ENCODE results near the gene CDIP1. TPM values are rescaled to one million over a fixed set of nuclear protein-coding genes. Genes with fewer than 3 reads are reported as not detected.

The CDIP1 gene
- total RNA-seq, 3 donors from 2014 or later, result 16.9 to 23.5 (median 19.6) TPM

- H3K36me3 ChIP-seq (ENCODE audit: low read depth), result no peaks in the 10 kb centered on the region
- DNase-seq, result no peak
- H3K4me1 ChIP-seq (ENCODE audit: low read depth), result no peaks in the 10 kb centered on the region
- H3K9me3 ChIP-seq, result no peaks in the 10 kb centered on the region
- H3K4me3 ChIP-seq, result no peak overlapping the region
- intact Hi-C loops (cut with DNase I, micrococcal nuclease), result no loop called here
- no peak for TF ChIP-seq CTCF (IDR thresholded peaks at IDR 0.05)
- ATAC-seq, result no peak
These were observed 14.0 kb upstream of the CDIP1 start for GRCh38 chr16:4552541-4552940.

DNA sequence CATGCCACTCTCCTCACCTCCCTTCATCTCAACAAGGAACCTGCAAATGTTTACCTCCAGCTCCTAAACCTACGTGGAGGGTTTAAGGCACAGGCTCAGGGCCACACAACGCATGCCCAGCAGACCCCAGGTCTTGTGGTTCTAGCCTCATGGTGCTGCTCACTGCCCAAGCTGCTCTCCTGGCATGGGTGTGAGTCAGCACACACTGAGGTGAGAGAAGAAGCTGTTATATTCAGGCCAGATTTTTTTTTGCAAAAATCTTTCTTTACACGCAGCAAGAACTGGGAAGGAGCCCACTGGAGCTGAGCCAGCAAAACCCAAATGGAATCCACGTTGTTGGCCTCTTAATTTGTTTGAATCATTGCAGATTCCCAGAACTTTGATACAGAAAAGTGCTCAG, 12.0 kb upstream of the CDIP1 start:
- ATAC-seq (no peak), DNase-seq (no peak)
- Histone ChIP-seq H3K4me1 (ENCODE audit: low read depth) (no peaks in the 10 kb centered on the region), H3K4me3 (no peak overlapping the region), H3K9me3 (no peaks in the 10 kb centered on the region), H3K36me3 (ENCODE audit: low read depth) (no peaks in the 10 kb centered on the region)
- no peak for TF ChIP-seq CTCF (IDR thresholded peaks at IDR 0.05)
- intact Hi-C loops (cut with DNase I, micrococcal nuclease), result no loop called here

GRCh38 chr16:4548124-4548523, 9.6 kb upstream of the CDIP1 start:
- H3K9me3 ChIP-seq, result no peaks in the 10 kb centered on the region
- H3K36me3 ChIP-seq (ENCODE audit: low read depth), result no peaks in the 10 kb centered on the region
- ATAC-seq (no peak), DNase-seq (no peak)
- no peak for TF ChIP-seq CTCF (IDR thresholded peaks at IDR 0.05)
- intact Hi-C loops (cut with DNase I, micrococcal nuclease), result loop anchor here in 1 of 2 donors (5.0 kb wide), 1 partner anchor 41 kb away; no protein-coding TSS in a partner anchor
- H3K4me3 ChIP-seq, result no peak overlapping the region
- no peaks in the 10 kb centered on the region for H3K4me1 ChIP-seq (ENCODE audit: low read depth)

- TF ChIP-seq CTCF (IDR thresholded peaks at IDR 0.05), result no peak
- ATAC-seq (no peak), DNase-seq (no peak)
- peaks cover 9% of the 10 kb centered on the region for H3K9me3 ChIP-seq
- no peak overlapping the region for H3K4me3 ChIP-seq
- H3K4me1 ChIP-seq (ENCODE audit: low read depth), result no peaks in the 10 kb centered on the region
- no peaks in the 10 kb centered on the region for H3K36me3 ChIP-seq (ENCODE audit: low read depth)
- intact Hi-C loops (cut with DNase I, micrococcal nuclease), result no loop called here
These were observed 5.9 kb upstream of the CDIP1 start for GRCh38 chr16:4544473-4544872.

- intact Hi-C loops (cut with DNase I, micrococcal nuclease), result no loop called here
- no peak for TF ChIP-seq CTCF (IDR thresholded peaks at IDR 0.05)
- DNase-seq (no peak), ATAC-seq (no peak)
- H3K9me3 ChIP-seq, result peaks cover 12% of the 10 kb centered on the region
- no peak overlapping the region for H3K4me3 ChIP-seq
- H3K4me1 ChIP-seq (ENCODE audit: low read depth), result peaks cover 4% of the 10 kb centered on the region
- H3K36me3 ChIP-seq (ENCODE audit: low read depth), result no peaks in the 10 kb centered on the region
These were observed 1.2 kb upstream of the CDIP1 start for GRCh38 chr16:4539716-4540284.
